Measurements from ENCODE around the gene NPAS2. TPM values are rescaled to one million over a fixed set of nuclear protein-coding genes. Genes with fewer than 3 reads are reported as not detected.

NPAS2 gene
- total RNA-seq, 3 donors from 2014 or later (not counting 1 experiment from before 2014, with no cell fraction given) = not detected

- Mint-ChIP-seq H3K4me3 (no peak overlapping the region), H3K27ac (no peak overlapping the region), H3K4me1 (no peaks in the 10 kb centered on the region), H3K36me3 (no peaks in the 10 kb centered on the region), H3K9me3 (no peaks in the 10 kb centered on the region), H3K27me3 (ENCODE audit: low read depth in 2 of 2) (peaks cover 0 to 6% of the 10 kb centered on the region in 2 donors)
- TF ChIP-seq CTCF (IDR thresholded peaks at IDR 0.05) = no peak
- Histone ChIP-seq H3K9me3 (ENCODE audit: control insufficient read depth, insufficient read depth, low read length) (no peaks in the 10 kb centered on the region), H3K36me3 (ENCODE audit: control insufficient read depth, insufficient read depth, low read length) (no peaks in the 10 kb centered on the region), H3K4me1 (ENCODE audit: control insufficient read depth, insufficient read depth, low read length) (no peaks in the 10 kb centered on the region), H3K27ac (ENCODE audit: low read length) (no peak overlapping the region), H3K27me3 (ENCODE audit: control insufficient read depth, insufficient read depth, low read length) (no peaks in the 10 kb centered on the region), H3K4me3 (ENCODE audit: low read length) (no peak overlapping the region)
- intact Hi-C loops (cut with micrococcal nuclease) = no loop called here
- ATAC-seq (no peak), DNase-seq (no peak)
- 37% methylated on average over 8 of the region's 8 CpGs for WGBS (ENCODE audit: insufficient coverage)
Measured at GRCh38 chr2:100780203-100781008, 39.5 kb upstream of the NPAS2 start.

GRCh38 chr2:100781009-100781325 is 39.0 kb upstream of the NPAS2 start:
- Mint-ChIP-seq H3K27me3 (ENCODE audit: low read depth in 2 of 2) (peaks cover 0 to 6% of the 10 kb centered on the region in 2 donors), H3K27ac (no peak overlapping the region), H3K4me1 (no peaks in the 10 kb centered on the region), H3K36me3 (no peaks in the 10 kb centered on the region), H3K9me3 (no peaks in the 10 kb centered on the region), H3K4me3 (no peak overlapping the region)
- H3K4me3 ChIP-seq (ENCODE audit: low read length) = no peak overlapping the region
- H3K36me3 ChIP-seq (ENCODE audit: control insufficient read depth, insufficient read depth, low read length) = no peaks in the 10 kb centered on the region
- TF ChIP-seq CTCF (IDR thresholded peaks at IDR 0.05) = no peak
- no peaks in the 10 kb centered on the region for H3K27me3 ChIP-seq (ENCODE audit: control insufficient read depth, insufficient read depth, low read length)
- DNase-seq (no peak), ATAC-seq (no peak)
- H3K9me3 ChIP-seq (ENCODE audit: control insufficient read depth, insufficient read depth, low read length) = no peaks in the 10 kb centered on the region
- H3K4me1 ChIP-seq (ENCODE audit: control insufficient read depth, insufficient read depth, low read length) = no peaks in the 10 kb centered on the region
- intact Hi-C loops (cut with micrococcal nuclease) = no loop called here
- H3K27ac ChIP-seq (ENCODE audit: low read length) = no peak overlapping the region
- 83% methylated on average over 1 of the region's 1 CpG for WGBS (ENCODE audit: insufficient coverage)

- peaks cover 0 to 6% of the 10 kb centered on the region in 2 donors for H3K27me3 Mint-ChIP-seq (ENCODE audit: low read depth in 2 of 2)
- no peaks in the 10 kb centered on the region for H3K4me1 Mint-ChIP-seq
- Histone ChIP-seq H3K9me3 (ENCODE audit: control insufficient read depth, insufficient read depth, low read length) (no peaks in the 10 kb centered on the region), H3K4me1 (ENCODE audit: control insufficient read depth, insufficient read depth, low read length) (no peaks in the 10 kb centered on the region), H3K27me3 (ENCODE audit: control insufficient read depth, insufficient read depth, low read length) (no peaks in the 10 kb centered on the region), H3K4me3 (ENCODE audit: low read length) (no peak overlapping the region), H3K36me3 (ENCODE audit: control insufficient read depth, insufficient read depth, low read length) (no peaks in the 10 kb centered on the region), H3K27ac (ENCODE audit: low read length) (no peak overlapping the region)
- no peak for ATAC-seq
- intact Hi-C loops (cut with micrococcal nuclease) = no loop called here
- TF ChIP-seq CTCF (IDR thresholded peaks at IDR 0.05) = no peak
- DNase-seq = no peak
- H3K9me3 Mint-ChIP-seq = no peaks in the 10 kb centered on the region
- no peak overlapping the region for H3K4me3 Mint-ChIP-seq
- no peak overlapping the region for H3K27ac Mint-ChIP-seq
- WGBS (ENCODE audit: insufficient coverage) = 85% methylated on average over 11 of the region's 12 CpGs
- H3K36me3 Mint-ChIP-seq = no peaks in the 10 kb centered on the region
Measured at GRCh38 chr2:100781523-100782379, 38.2 kb upstream of the NPAS2 start.

All from natural killer cell (primary cell).